ENCODE data around the gene TBC1D8. TPM values are rescaled to one million over a fixed set of nuclear protein-coding genes. Genes with fewer than 3 reads are reported as not detected.

TBC1D8 gene
- total and polyA plus RNA-seq, 9 of the 15 experiments (the other 6 are each of a cell fraction or from before 2014, with no cell fraction given), result 0.36 to 1.3 (median 0.82) TPM

GRCh38 chr2:101038455-101039255, 112.5 kb downstream of the TBC1D8 start (continued):
- TF ChIP-seq ZNF318 (IDR thresholded peaks at IDR 0.05; ENCODE audit: borderline replicate concordance in 1 of 2, low read depth in 1 of 2) (no peak), ZHX1 (conservative IDR thresholded peaks at IDR 0.05; ENCODE audit: low read length) (no peak), ELF4 (CRISPR knock-in tag; IDR thresholded peaks at IDR 0.05) (no peak), SRSF1 (IDR thresholded peaks at IDR 0.05; ENCODE audit: low read depth, low read length) (no peak), ZNF239 (CRISPR knock-in tag; IDR thresholded peaks at IDR 0.05) (no peak), CREBBP (IDR thresholded peaks at IDR 0.05; ENCODE audit: low read depth, low read length) (no peak), ZNF197 (CRISPR knock-in tag; IDR thresholded peaks at IDR 0.05; ENCODE audit: low read depth) (no peak), ATF6 (CRISPR knock-in tag; IDR thresholded peaks at IDR 0.05) (no peak), THAP12 (CRISPR knock-in tag; IDR thresholded peaks at IDR 0.05) (no peak), ARID1B (IDR thresholded peaks at IDR 0.05) (no peak; the same call in 1 of the 2 replicates)

Measured in K562 (cell line).